ENCODE results near the gene STN1.
A peak's percentile ranks its signal among the peaks of the same experiment; 100 is the strongest.

The STN1 gene

GRCh38 chr10:103895411-103896186 lies 22.4 kb downstream of the STN1 start:
- Histone ChIP-seq H3K9me3 (ENCODE audit: low read depth, low read length) (no peaks in the 10 kb centered on the region), H3K9ac (ENCODE audit: insufficient read length) (no peak overlapping the region), H3K27ac (no peak overlapping the region), H3K36me3 (ENCODE audit: insufficient read depth, low read length) (no peaks in the 10 kb centered on the region), H3K4me3 (no peak overlapping the region)
- no peak for DNase-seq (ENCODE audit: low read depth, low spot score)
- TF ChIP-seq POLR2AphosphoS5 (IDR thresholded peaks at IDR 0.05; ENCODE audit: borderline replicate concordance, low read depth, low read length) (no peak), FOXP2 (optimal IDR thresholded peaks at IDR 0.05; ENCODE audit: control extremely low read depth, extremely low read length, insufficient read depth) (no peak), EZH2 (IDR thresholded peaks at IDR 0.05) (no peak)

DNA sequence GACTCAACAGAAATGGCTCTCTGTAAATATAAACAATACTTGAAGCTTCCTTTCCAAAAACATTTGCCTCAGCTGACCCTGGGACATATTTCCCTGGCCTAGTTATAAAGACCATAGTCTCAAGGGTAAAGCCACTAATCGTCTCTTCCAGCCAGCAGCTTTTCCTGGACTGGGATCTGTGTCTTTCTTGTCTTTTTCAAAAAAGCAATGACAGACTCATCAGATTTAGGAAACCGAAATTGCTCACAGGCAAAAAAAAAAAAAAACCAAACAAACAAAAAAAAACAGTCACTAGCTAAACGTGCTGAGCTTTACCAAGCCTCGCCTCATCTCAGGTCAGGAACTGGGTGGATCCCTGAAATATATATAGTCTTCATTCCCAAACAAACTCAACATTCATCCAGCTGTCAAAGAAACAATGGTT lies 23.5 kb downstream of the STN1 start:
- Histone ChIP-seq H3K27ac (no peak overlapping the region), H3K9me3 (ENCODE audit: low read depth, low read length) (no peaks in the 10 kb centered on the region), H3K4me3 (no peak overlapping the region), H3K9ac (ENCODE audit: insufficient read length) (peak overlapping the region; percentile 15), H3K36me3 (ENCODE audit: insufficient read depth, low read length) (no peaks in the 10 kb centered on the region)
- DNase-seq (ENCODE audit: low read depth, low spot score): no peak
- TF ChIP-seq POLR2AphosphoS5 (IDR thresholded peaks at IDR 0.05; ENCODE audit: borderline replicate concordance, low read depth, low read length) (no peak), EZH2 (IDR thresholded peaks at IDR 0.05) (no peak), FOXP2 (optimal IDR thresholded peaks at IDR 0.05; ENCODE audit: control extremely low read depth, extremely low read length, insufficient read depth) (no peak)

- no peak overlapping the region for H3K27ac ChIP-seq
- no peaks in the 10 kb centered on the region for H3K36me3 ChIP-seq (ENCODE audit: insufficient read depth, low read length)
- no peak for TF ChIP-seq POLR2AphosphoS5 (IDR thresholded peaks at IDR 0.05; ENCODE audit: borderline replicate concordance, low read depth, low read length)
- no peak for TF ChIP-seq EZH2 (IDR thresholded peaks at IDR 0.05)
- TF ChIP-seq FOXP2 (optimal IDR thresholded peaks at IDR 0.05; ENCODE audit: control extremely low read depth, extremely low read length, insufficient read depth): no peak
- no peaks in the 10 kb centered on the region for H3K9me3 ChIP-seq (ENCODE audit: low read depth, low read length)
- no peak overlapping the region for H3K4me3 ChIP-seq
- peak overlapping the region; percentile 15 for H3K9ac ChIP-seq (ENCODE audit: insufficient read length)
- no peak for DNase-seq (ENCODE audit: low read depth, low spot score)
Measured at GRCh38 chr10:103893817-103894216, 24.2 kb downstream of the STN1 start.

DNA sequence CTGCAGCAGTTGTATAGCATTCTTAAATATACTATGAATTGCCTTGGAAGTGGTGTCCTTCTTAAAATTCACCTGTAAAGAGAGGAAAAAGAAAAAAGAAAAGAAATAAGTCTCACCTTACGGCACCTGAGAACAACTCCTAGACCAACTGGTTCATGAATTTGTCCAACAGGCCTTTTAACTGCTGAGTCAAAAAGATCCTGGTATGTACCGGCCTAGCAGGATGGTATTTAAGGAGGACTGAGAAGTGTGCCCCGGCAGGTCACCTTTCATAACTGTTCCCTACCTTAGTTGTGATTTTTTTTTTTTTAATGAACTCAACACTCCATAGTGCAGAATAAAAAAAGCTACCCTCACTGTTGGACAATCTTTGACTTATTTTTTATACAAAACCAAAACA lies 25.8 kb downstream of the STN1 start:
- H3K9ac ChIP-seq (ENCODE audit: insufficient read length): no peak overlapping the region
- H3K9me3 ChIP-seq (ENCODE audit: low read depth, low read length): no peaks in the 10 kb centered on the region
- H3K4me3 ChIP-seq: no peak overlapping the region
- TF ChIP-seq FOXP2 (optimal IDR thresholded peaks at IDR 0.05; ENCODE audit: control extremely low read depth, extremely low read length, insufficient read depth) (no peak), POLR2AphosphoS5 (IDR thresholded peaks at IDR 0.05; ENCODE audit: borderline replicate concordance, low read depth, low read length) (no peak), EZH2 (IDR thresholded peaks at IDR 0.05) (no peak)
- DNase-seq (ENCODE audit: low read depth, low spot score): no peak
- no peaks in the 10 kb centered on the region for H3K36me3 ChIP-seq (ENCODE audit: insufficient read depth, low read length)
- no peak overlapping the region for H3K27ac ChIP-seq

DNA sequence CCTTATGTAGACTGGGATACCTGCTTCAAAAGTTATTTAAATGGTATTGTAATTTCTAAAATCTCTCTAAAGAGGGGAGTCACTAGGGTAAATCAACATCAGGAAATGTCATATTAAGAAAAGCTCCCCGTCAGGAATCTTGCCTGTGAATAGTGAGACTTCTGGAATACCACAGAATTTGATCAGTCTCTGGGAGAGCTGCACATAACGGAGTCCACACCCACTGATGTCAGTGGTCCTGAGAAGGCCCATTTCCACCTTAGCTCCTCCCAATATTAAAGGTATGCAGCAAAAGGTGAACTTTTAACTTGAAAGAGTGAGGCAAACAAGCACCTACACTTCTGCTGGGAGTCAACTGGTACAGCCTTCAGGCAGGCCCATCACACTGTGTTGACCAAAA lies 27.3 kb downstream of the STN1 start:
- H3K27ac ChIP-seq: no peak overlapping the region

DNA sequence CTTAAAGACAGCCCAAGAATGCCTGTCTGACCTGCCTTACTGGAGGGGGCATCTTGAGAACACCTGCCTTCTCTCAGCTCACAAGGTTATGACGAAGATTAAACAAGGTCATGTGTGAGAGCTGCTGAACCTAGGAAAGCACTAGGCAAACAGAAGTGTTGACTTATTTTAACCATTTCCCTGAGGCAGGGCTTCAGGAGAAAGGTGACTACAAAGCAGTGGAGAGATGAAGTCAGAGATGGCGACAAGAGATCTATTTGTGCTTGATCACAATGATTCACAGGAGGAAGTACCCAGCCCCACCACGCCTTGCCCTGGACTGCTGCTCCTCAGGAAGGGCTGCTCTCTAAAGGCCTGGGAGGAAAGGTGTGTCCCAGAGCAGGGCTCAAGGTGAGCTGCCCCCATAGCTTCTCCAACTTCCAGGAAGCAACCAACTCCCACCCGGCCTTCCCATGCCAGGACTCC lies 27.8 kb downstream of the STN1 start:
- H3K4me3 ChIP-seq: no peak overlapping the region
- H3K36me3 ChIP-seq (ENCODE audit: insufficient read depth, low read length): no peaks in the 10 kb centered on the region
- H3K9ac ChIP-seq (ENCODE audit: insufficient read length): no peak overlapping the region
- TF ChIP-seq EZH2 (IDR thresholded peaks at IDR 0.05) (no peak), FOXP2 (optimal IDR thresholded peaks at IDR 0.05; ENCODE audit: control extremely low read depth, extremely low read length, insufficient read depth) (no peak), POLR2AphosphoS5 (IDR thresholded peaks at IDR 0.05; ENCODE audit: borderline replicate concordance, low read depth, low read length) (no peak)
- H3K27ac ChIP-seq: no peak overlapping the region
- DNase-seq (ENCODE audit: low read depth, low spot score): no peak
- H3K9me3 ChIP-seq (ENCODE audit: low read depth, low read length): no peaks in the 10 kb centered on the region

More for the DNA sequence above, 27.3 kb downstream of the STN1 start:
- DNase-seq (ENCODE audit: low read depth, low spot score): no peak
- no peaks in the 10 kb centered on the region for H3K9me3 ChIP-seq (ENCODE audit: low read depth, low read length)
- TF ChIP-seq FOXP2 (optimal IDR thresholded peaks at IDR 0.05; ENCODE audit: control extremely low read depth, extremely low read length, insufficient read depth) (no peak), EZH2 (IDR thresholded peaks at IDR 0.05) (no peak), POLR2AphosphoS5 (IDR thresholded peaks at IDR 0.05; ENCODE audit: borderline replicate concordance, low read depth, low read length) (no peak)
- H3K9ac ChIP-seq (ENCODE audit: insufficient read length): no peak overlapping the region
- no peaks in the 10 kb centered on the region for H3K36me3 ChIP-seq (ENCODE audit: insufficient read depth, low read length)
- no peak overlapping the region for H3K4me3 ChIP-seq

DNA sequence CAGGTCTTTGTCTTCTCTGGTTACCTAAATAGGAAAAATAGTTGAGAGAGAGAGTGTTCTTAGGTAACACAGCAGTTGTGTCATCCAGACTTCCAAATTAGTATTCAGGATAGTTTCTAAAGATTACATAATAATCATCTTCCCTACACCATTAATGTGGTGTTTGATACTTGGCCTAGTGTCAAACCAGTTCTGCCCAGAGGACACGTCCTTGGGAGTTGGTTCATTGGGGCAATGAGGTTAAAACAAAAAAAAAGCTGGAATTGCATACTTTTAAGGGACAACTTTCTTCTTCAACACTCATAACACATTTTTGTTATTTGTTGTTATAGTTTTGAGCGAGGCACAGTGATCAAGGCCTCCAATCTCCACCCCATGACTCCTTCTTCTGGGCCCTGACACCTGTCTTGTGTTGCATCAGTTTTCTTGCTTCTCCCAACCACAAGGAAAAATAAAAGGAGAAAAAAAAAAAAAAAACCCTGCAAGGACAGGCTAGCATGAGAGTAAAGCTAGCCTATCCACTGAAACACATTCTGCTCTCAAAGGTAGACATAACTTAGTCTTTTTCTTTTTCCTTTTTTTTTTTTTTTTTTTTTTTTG lies 28.8 kb downstream of the STN1 start:
- Histone ChIP-seq H3K9me3 (ENCODE audit: low read depth, low read length) (no peaks in the 10 kb centered on the region), H3K27ac (no peak overlapping the region), H3K36me3 (ENCODE audit: insufficient read depth, low read length) (no peaks in the 10 kb centered on the region), H3K4me3 (no peak overlapping the region), H3K9ac (ENCODE audit: insufficient read length) (no peak overlapping the region)
- DNase-seq (ENCODE audit: low read depth, low spot score): no peak
- TF ChIP-seq EZH2 (IDR thresholded peaks at IDR 0.05): no peak
- no peak for TF ChIP-seq FOXP2 (optimal IDR thresholded peaks at IDR 0.05; ENCODE audit: control extremely low read depth, extremely low read length, insufficient read depth)
- no peak for TF ChIP-seq POLR2AphosphoS5 (IDR thresholded peaks at IDR 0.05; ENCODE audit: borderline replicate concordance, low read depth, low read length)

- Histone ChIP-seq H3K4me3 (no peak overlapping the region), H3K27ac (no peak overlapping the region), H3K9me3 (ENCODE audit: low read depth, low read length) (no peaks in the 10 kb centered on the region), H3K9ac (ENCODE audit: insufficient read length) (no peak overlapping the region), H3K36me3 (ENCODE audit: insufficient read depth, low read length) (no peaks in the 10 kb centered on the region)
- TF ChIP-seq EZH2 (IDR thresholded peaks at IDR 0.05): no peak
- no peak for TF ChIP-seq FOXP2 (optimal IDR thresholded peaks at IDR 0.05; ENCODE audit: control extremely low read depth, extremely low read length, insufficient read depth)
- TF ChIP-seq POLR2AphosphoS5 (IDR thresholded peaks at IDR 0.05; ENCODE audit: borderline replicate concordance, low read depth, low read length): no peak
- no peak for DNase-seq (ENCODE audit: low read depth, low spot score)
Measured at GRCh38 chr10:103888113-103888841, 29.7 kb downstream of the STN1 start.
